A549 (cell line): Measurements from ENCODE around the gene SBK2. TPM values are rescaled to one million over a fixed set of nuclear protein-coding genes. Genes with fewer than 3 reads are reported as not detected.

Experiments
- ATAC-seq, 2 experiments: fragments of 200-7000 bp in 1 of 2; fragments of >200 bp in 1 of 2; cut with Nextera tagmentation in 1 of 2; cut with Tn5 transposase in 1 of 2; 3 replicates each; pipeline versions ENCODE4 v1.8.0 to v1.9.1; 2018 to 2020; ENCODE audit warnings: mild to moderate bottlenecking in 1 of 2, moderate library complexity in 1 of 2
- CTCF ChIA-PET: fragments of 300-600 bp; sonication (Branson Sonifier 250); formaldehyde crosslinking; extraction: SDS; loops from one replicate; lab custom pipeline; 2021; ENCODE audit warnings: antibody characterized with exemption, inconsistent platforms; lab: Yijun Ruan, JAX
- POLR2A ChIA-PET: fragments of 350-600 bp; formaldehyde crosslinking; extraction: SDS; loops from one replicate; lab custom pipeline; 2021; ENCODE audit warnings: antibody characterized with exemption, inconsistent platforms; lab: Yijun Ruan, JAX
- DNase-seq, 2 experiments: peaks; one replicate each; pipeline versions ENCODE4 v3.0.0 to v3.0.0-alpha.2; 2011 to 2016; ENCODE audit warnings: low read depth in 1 of 2, low spot score in 1 of 2
- FAIRE-seq: peaks from 2 replicates; lab custom pipeline; 2011; peaks lifted over from hg19 to GRCh38; lab: Jason Lieb, UNC
- H3K27ac ChIP-seq, 2 experiments: fragments of >200 bp; sonication (Bioruptor Twin); formaldehyde crosslinking; 3 replicates each; pipeline ENCODE4 v1.5.1; 2016 to 2017
- H3K4me1 ChIP-seq: fragments of >200 bp; sonication (Bioruptor Twin); formaldehyde crosslinking; 3 replicates; pipeline ENCODE4 v1.6.1; 2016
- H3K4me2 ChIP-seq: fragments of >200 bp; sonication (Bioruptor Twin); formaldehyde crosslinking; 3 replicates; pipeline ENCODE4 v1.6.1; 2016
- H3K4me3 ChIP-seq: fragments of >200 bp; sonication (Bioruptor Twin); formaldehyde crosslinking; 3 replicates; pipeline ENCODE4 v1.5.1; 2016
- H3K9me3 ChIP-seq: fragments of >200 bp; sonication (Bioruptor Twin); formaldehyde crosslinking; 3 replicates; pipeline ENCODE4 v1.6.1; 2016
- ATOH8 ChIP-seq: fragments of 250-450 bp; sonication (Bioruptor Pico); IDR thresholded peaks from 2 replicates; pipeline ENCODE4 v1.5.0; 2020; ENCODE audit warnings: low read depth, mild to moderate bottlenecking, moderate library complexity
- BHLHE40 ChIP-seq: IDR thresholded peaks from 2 replicates; pipeline ENCODE4 v1.6.1; 2012; ENCODE audit warnings: low read depth, low read length, inconsistent platforms
- CBX8 ChIP-seq: fragments of 200-600 bp; sonication (generic); IDR thresholded peaks from 2 replicates; pipeline ENCODE4 v1.6.1; 2016
- CHD4 ChIP-seq: fragments of 200-600 bp; sonication (generic); IDR thresholded peaks from 2 replicates; pipeline ENCODE4 v1.6.1; 2016; ENCODE audit warnings: antibody characterized with exemption, mild to moderate bottlenecking, borderline replicate concordance
- CTCF ChIP-seq: fragments of >200 bp; sonication (Bioruptor Twin); formaldehyde crosslinking; IDR thresholded peaks from 3 replicates; pipeline ENCODE4 v1.5.1; 2016
- ESRRA ChIP-seq: fragments of 150-350 bp; IDR thresholded peaks from 2 replicates; pipeline ENCODE4 v1.6.1; 2014; ENCODE audit warnings: mild to moderate bottlenecking, low read length, borderline replicate concordance
- FOXS1 ChIP-seq: fragments of 250-450 bp; sonication (Bioruptor Pico); IDR thresholded peaks from 2 replicates; pipeline ENCODE4 v1.5.0; 2020; ENCODE audit warnings: mild to moderate bottlenecking, moderate library complexity
- HDAC2 ChIP-seq: fragments of 200-600 bp; sonication (generic); IDR thresholded peaks from 2 replicates; pipeline ENCODE4 v1.6.1; 2016
- HMGXB4 ChIP-seq: fragments of 250-450 bp; sonication (Bioruptor Pico); IDR thresholded peaks from 2 replicates; pipeline ENCODE4 v1.5.0; 2021; ENCODE audit warnings: mild to moderate bottlenecking, moderate library complexity, borderline replicate concordance
- HOXB5 ChIP-seq: fragments of 250-450 bp; sonication (Bioruptor Pico); IDR thresholded peaks from 2 replicates; pipeline ENCODE4 v1.5.0; 2020; ENCODE audit warnings: mild to moderate bottlenecking, moderate library complexity
- MAX ChIP-seq: IDR thresholded peaks from 2 replicates; pipeline ENCODE4 v1.6.1; 2012
- MAZ ChIP-seq: fragments of 150-350 bp; IDR thresholded peaks from 2 replicates; pipeline ENCODE4 v1.6.1; 2014; ENCODE audit warnings: antibody characterized with exemption, low read depth, low read length, borderline replicate concordance
- NPAS2 ChIP-seq: fragments of 250-450 bp; sonication (Bioruptor Pico); IDR thresholded peaks from 2 replicates; pipeline ENCODE4 v1.8.0; 2022; ENCODE audit warnings: mild to moderate bottlenecking, moderate library complexity, borderline replicate concordance
- POLR2AphosphoS2 ChIP-seq: conservative IDR thresholded peaks from 2 replicates; pipeline ENCODE4 v1.6.1; 2012; ENCODE audit warnings: low read length, improper control_type of control experiment, inconsistent platforms
- RARB ChIP-seq: fragments of 250-450 bp; sonication (Bioruptor Pico); IDR thresholded peaks from 2 replicates; pipeline ENCODE4 v1.8.0; 2021; ENCODE audit warnings: mild to moderate bottlenecking, moderate library complexity
- RCOR1 ChIP-seq: fragments of 150-350 bp; IDR thresholded peaks from 2 replicates; pipeline ENCODE4 v1.6.1; 2014; ENCODE audit warnings: antibody characterized with exemption, low read length, low read depth
- RFX5 ChIP-seq: fragments of 450-650 bp; IDR thresholded peaks from 2 replicates; pipeline ENCODE4 v1.7.1; 2014; ENCODE audit warnings: antibody characterized with exemption, mild to moderate bottlenecking, moderate library complexity
- RNF2 ChIP-seq: fragments of 200-600 bp; sonication (generic); IDR thresholded peaks from 2 replicates; pipeline ENCODE4 v1.6.1; 2016; ENCODE audit warnings: low read depth, mild to moderate bottlenecking, antibody characterized with exemption, moderate library complexity, borderline replicate concordance
- SMC3 ChIP-seq: fragments of >200 bp; sonication (Bioruptor Twin); formaldehyde crosslinking; IDR thresholded peaks from 3 replicates; pipeline ENCODE4 v1.6.1; 2018; ENCODE audit warnings: inconsistent platforms
- SREBF2 ChIP-seq: fragments of 450-650 bp; IDR thresholded peaks from 2 replicates; pipeline ENCODE4 v1.6.1; 2014; ENCODE audit warnings: mild to moderate bottlenecking, moderate library complexity
- TP53 ChIP-seq: fragments of 250-450 bp; sonication (Bioruptor Pico); IDR thresholded peaks from 2 replicates; pipeline ENCODE4 v1.5.0; 2021; ENCODE audit warnings: mild to moderate bottlenecking, moderate library complexity
- USF2 ChIP-seq: fragments of 450-650 bp; IDR thresholded peaks from 2 replicates; pipeline ENCODE4 v1.6.1; 2014; ENCODE audit warnings: antibody characterized with exemption
- ZFP36 ChIP-seq: fragments of 450-650 bp; IDR thresholded peaks from 2 replicates; pipeline ENCODE4 v1.6.1; 2014; ENCODE audit warnings: borderline replicate concordance; ENCODE audit not compliant: partially characterized antibody
- ZNF302 ChIP-seq: fragments of 250-450 bp; sonication (Bioruptor Pico); IDR thresholded peaks from 2 replicates; pipeline ENCODE4 v1.9.0; 2021; ENCODE audit warnings: inconsistent platforms, mild to moderate bottlenecking, moderate library complexity
- WGBS: methylation state at CpG from one replicate; pipeline ENCODE4 v1.1.6; 2017; ENCODE audit errors: missing lambda C conversion rate; 5-methylcytosine and 5-hydroxymethylcytosine counted together
- polyA plus RNA-seq, 4 experiments: library from polyadenylated mRNA; depleted of rRNA in 3 of 4; stranded (reverse); fragments of >200 nt; fragmentation: RNase III in 1 of 4; extraction: RNeasy Plus Mini Kit Qiagen cat#74134 plus additional on column Dnase treatment in 1 of 4; gene quantifications; 2 replicates in 3 of 4; 3 replicates in 1 of 4; pipeline ENCODE4 v1.2.3, GENCODE V29; 2011 to 2017

Gene SBK2
- polyA plus RNA-seq, 2 of the 4 experiments (the other 2 are of a cell fraction), result 0.89 to 1.1 TPM

GRCh38 chr19:55554302-55554701 is 17.4 kb upstream of the SBK2 start:
- DNase-seq (no peak), ATAC-seq (no peak)

GRCh38 chr19:55553217-55554182 is 16.6 kb upstream of the SBK2 start:
- 59% methylated on average over 13 of the region's 13 CpGs for WGBS
- POLR2A ChIA-PET, result no interaction called here
- FAIRE-seq (no peak), DNase-seq (no peak), ATAC-seq (no peak)
- CTCF ChIA-PET, result interaction anchor here (0.6 to 4.4 kb wide), 10 partner anchors 12 to 75 kb away, joined by 3 to 24 read pairs (median 4); partner anchors contain the start of genes ZNF579 and ZNF865
- peaks cover 38% of the 10 kb centered on the region for H3K4me1 ChIP-seq
- H3K4me3 ChIP-seq, result no peak overlapping the region
- H3K4me2 ChIP-seq, result peak overlapping the region; percentile 43
- no peaks in the 10 kb centered on the region for H3K9me3 ChIP-seq
- TF ChIP-seq SREBF2 (no peak), ATOH8 (no peak), POLR2AphosphoS2 (no peak), HOXB5 (CRISPR knock-in tag) (no peak), FOXS1 (CRISPR knock-in tag) (no peak), CTCF (no peak), SMC3 (no peak), CHD4 (no peak), MAX (no peak), HDAC2 (no peak), NPAS2 (CRISPR knock-in tag) (no peak), USF2 (no peak), RCOR1 (no peak)
- TF ChIP-seq, all 56 proteins: peak for 0
- H3K27ac ChIP-seq, result peak overlapping the region; percentile 17 to 65; a peak in 4 of 6 replicates

More at GRCh38 chr19:55554302-55554701, 17.4 kb upstream of the SBK2 start:
- WGBS, result 95% methylated on average over 9 of the region's 9 CpGs
- FAIRE-seq, result no peak
- Histone ChIP-seq H3K4me1 (peaks cover 31% of the 10 kb centered on the region), H3K9me3 (no peaks in the 10 kb centered on the region), H3K4me2 (no peak overlapping the region), H3K4me3 (no peak overlapping the region), H3K27ac (no peak overlapping the region)
- POLR2A ChIA-PET, result no interaction called here
- TF ChIP-seq ZFP36 (peak; percentile 54), BHLHE40 (no peak), ESRRA (no peak)
- CTCF ChIA-PET, result interaction anchor here (1.2 to 2.7 kb wide), 5 partner anchors 11 to 52 kb away, joined by 3 to 10 read pairs (median 5); partner anchors contain the start of gene ZNF865

- ChIA-PET POLR2A (no interaction called here), CTCF (interaction anchor here (1.0 to 7.6 kb wide), 9 partner anchors 8 to 85 kb away, joined by 3 to 43 read pairs (median 8); partner anchors contain the start of genes ZNF579 and ZNF865)
- DNase-seq, result no peak
- Histone ChIP-seq H3K9me3 (no peaks in the 10 kb centered on the region), H3K4me3 (no peak overlapping the region), H3K4me2 (no peak overlapping the region; the same call in 2 of the 3 replicates), H3K4me1 (peaks cover 47% of the 10 kb centered on the region), H3K27ac (peak overlapping the region in 1 of 2 experiments; percentile 65; a peak in 2 of 6 replicates)
- ATAC-seq, result no peak
- 82% methylated on average over 13 of the region's 13 CpGs for WGBS
- FAIRE-seq, result no peak
- TF ChIP-seq CBX8 (no peak), HMGXB4 (no peak), RFX5 (no peak), HOXB5 (CRISPR knock-in tag) (no peak), FOXS1 (CRISPR knock-in tag) (no peak), USF2 (no peak), TP53 (no peak), RARB (CRISPR knock-in tag) (no peak), MAZ (no peak), RNF2 (no peak), ZNF302 (CRISPR knock-in tag) (no peak), RCOR1 (no peak)
Observed at GRCh38 chr19:55552620-55553019, 15.7 kb upstream of the SBK2 start.
